ENCODE results near the gene SNX30. TPM values are rescaled to one million over a fixed set of nuclear protein-coding genes. Genes with fewer than 3 reads are reported as not detected.

The SNX30 gene
- total and polyA plus RNA-seq, 2 donors (not counting 1 experiment from before 2014, with no cell fraction given) = 3.8 to 20.6 TPM

GRCh38 chr9:112914524-112914923, 164.0 kb downstream of the SNX30 start:
- no peaks in the 10 kb centered on the region for H3K79me2 ChIP-seq (ENCODE audit: control insufficient read depth, insufficient read depth, low read length)
- CTCF ChIA-PET = no interaction called here
- Mint-ChIP-seq H3K27me3 (peaks cover 29% of the 10 kb centered on the region), H3K9me3 (ENCODE audit: insufficient read depth) (no peaks in the 10 kb centered on the region), H3K27ac (no peak overlapping the region), H3K4me3 (no peak overlapping the region), H3K4me1 (no peaks in the 10 kb centered on the region)
- H3K4me1 ChIP-seq (ENCODE audit: control insufficient read depth in 2 of 2, insufficient read depth in 2 of 2, low read length in 2 of 2) = no peaks in the 10 kb centered on the region
- H4K20me1 ChIP-seq (ENCODE audit: control insufficient read depth, insufficient read depth, low read length, poor library complexity, severe bottlenecking) = no peaks in the 10 kb centered on the region
- DNase-seq (no peak), ATAC-seq (ENCODE audit: low read depth) (no peak)
- no peaks in the 10 kb centered on the region for H3K27me3 ChIP-seq (replicated peaks in 1 of 4; ENCODE audit: control extremely low read depth in 1 of 4, control insufficient read depth in 3 of 4, insufficient read depth in 4 of 4, low read length in 3 of 4)
- no peak overlapping the region for H3K4me2 ChIP-seq (replicated peaks; ENCODE audit: low read depth, low read length, poor library complexity, severe bottlenecking)
- H3K36me3 ChIP-seq (replicated peaks in 1 of 2; ENCODE audit: control extremely low read depth in 1 of 2, control insufficient read depth in 1 of 2, extremely low read depth in 1 of 2, insufficient read depth in 2 of 2, low read length in 1 of 2) = no peaks in the 10 kb centered on the region
- H3K4me3 ChIP-seq (ENCODE audit: control extremely low read depth in 1 of 5, extremely low read depth in 1 of 5, insufficient read depth in 1 of 5, low read depth in 2 of 5, low read length in 4 of 5) = no peak overlapping the region
- intact Hi-C loops (cut with micrococcal nuclease) = no loop called here
- no peak overlapping the region for H3K9ac ChIP-seq (ENCODE audit: low read length)
- H3K9me3 ChIP-seq (ENCODE audit: control extremely low read depth in 1 of 3, control insufficient read depth in 2 of 3, insufficient read depth in 1 of 3, low read length in 2 of 3) = no peaks in the 10 kb centered on the region
- no peak overlapping the region for H3K27ac ChIP-seq (ENCODE audit: low read length in 2 of 2)
- POLR2A ChIA-PET = no interaction called here
- no peak for TF ChIP-seq CTCF (IDR thresholded peaks at IDR 0.05)
- no peak for TF ChIP-seq EZH2 (IDR thresholded peaks at IDR 0.05; ENCODE audit: borderline replicate concordance, insufficient read depth, low read depth, low read length, poor library complexity, severe bottlenecking)
- WGBS (ENCODE audit: insufficient coverage) = no CpG with 5 or more reads among the region's 2 CpGs
- no peak overlapping the region for H2AFZ ChIP-seq (ENCODE audit: insufficient read depth, low read depth, low read length, poor library complexity, severe bottlenecking)

- no peak overlapping the region for H2AFZ ChIP-seq (ENCODE audit: insufficient read depth, low read depth, low read length, poor library complexity, severe bottlenecking)
- no peak for DNase-seq
- TF ChIP-seq EZH2 (IDR thresholded peaks at IDR 0.05; ENCODE audit: borderline replicate concordance, insufficient read depth, low read depth, low read length, poor library complexity, severe bottlenecking) (no peak), CTCF (IDR thresholded peaks at IDR 0.05) (no peak)
- H4K20me1 ChIP-seq (ENCODE audit: control insufficient read depth, insufficient read depth, low read length, poor library complexity, severe bottlenecking) = no peaks in the 10 kb centered on the region
- ChIA-PET CTCF (interaction anchor here (2.3 kb wide), 1 partner anchor 15 kb away, joined by 7 read pairs; no protein-coding TSS in a partner anchor), POLR2A (no interaction called here)
- no peak overlapping the region for H3K4me2 ChIP-seq (replicated peaks; ENCODE audit: low read depth, low read length, poor library complexity, severe bottlenecking)
- no peaks in the 10 kb centered on the region for H3K9me3 ChIP-seq (ENCODE audit: control extremely low read depth in 1 of 3, control insufficient read depth in 2 of 3, insufficient read depth in 1 of 3, low read length in 2 of 3)
- no peak overlapping the region for H3K9ac ChIP-seq (ENCODE audit: low read length)
- intact Hi-C loops (cut with micrococcal nuclease) = no loop called here
- no peak overlapping the region for H3K4me3 ChIP-seq (ENCODE audit: control extremely low read depth in 1 of 5, extremely low read depth in 1 of 5, insufficient read depth in 1 of 5, low read depth in 2 of 5, low read length in 4 of 5)
- no peaks in the 10 kb centered on the region for H3K79me2 ChIP-seq (ENCODE audit: control insufficient read depth, insufficient read depth, low read length)
- H3K4me3 Mint-ChIP-seq = no peak overlapping the region
- no peaks in the 10 kb centered on the region for H3K9me3 Mint-ChIP-seq (ENCODE audit: insufficient read depth)
- H3K4me1 Mint-ChIP-seq = no peaks in the 10 kb centered on the region
- ATAC-seq (ENCODE audit: low read depth) = no peak
- H3K27me3 ChIP-seq (replicated peaks in 1 of 4; ENCODE audit: control extremely low read depth in 1 of 4, control insufficient read depth in 3 of 4, insufficient read depth in 4 of 4, low read length in 3 of 4) = no peaks in the 10 kb centered on the region
- H3K27me3 Mint-ChIP-seq = peaks cover 38% of the 10 kb centered on the region
- H3K4me1 ChIP-seq (ENCODE audit: control insufficient read depth in 2 of 2, insufficient read depth in 2 of 2, low read length in 2 of 2) = no peaks in the 10 kb centered on the region
- whole genome bisulfite sequencing (ENCODE audit: insufficient coverage) = no CpG with 5 or more reads among the region's 1 CpG
- no peak overlapping the region for H3K27ac Mint-ChIP-seq
- no peak overlapping the region for H3K27ac ChIP-seq (ENCODE audit: low read length in 2 of 2)
- no peaks in the 10 kb centered on the region for H3K36me3 ChIP-seq (replicated peaks in 1 of 2; ENCODE audit: control extremely low read depth in 1 of 2, control insufficient read depth in 1 of 2, extremely low read depth in 1 of 2, insufficient read depth in 2 of 2, low read length in 1 of 2)
Observed at GRCh38 chr9:112917047-112917986, 166.8 kb downstream of the SNX30 start.

Measured in B cell (primary cell).